NCI-H2029 (cell line): ENCODE data around the gene DPF3.

Experiments used
- DNase-seq: peaks from one replicate; lab custom pipeline; 2025; lab: John Stamatoyannopoulos, UW

Gene DPF3

GRCh38 chr14:72741826-72742117, 152.1 kb downstream of the DPF3 start:
- no peak for DNase-seq

DNA sequence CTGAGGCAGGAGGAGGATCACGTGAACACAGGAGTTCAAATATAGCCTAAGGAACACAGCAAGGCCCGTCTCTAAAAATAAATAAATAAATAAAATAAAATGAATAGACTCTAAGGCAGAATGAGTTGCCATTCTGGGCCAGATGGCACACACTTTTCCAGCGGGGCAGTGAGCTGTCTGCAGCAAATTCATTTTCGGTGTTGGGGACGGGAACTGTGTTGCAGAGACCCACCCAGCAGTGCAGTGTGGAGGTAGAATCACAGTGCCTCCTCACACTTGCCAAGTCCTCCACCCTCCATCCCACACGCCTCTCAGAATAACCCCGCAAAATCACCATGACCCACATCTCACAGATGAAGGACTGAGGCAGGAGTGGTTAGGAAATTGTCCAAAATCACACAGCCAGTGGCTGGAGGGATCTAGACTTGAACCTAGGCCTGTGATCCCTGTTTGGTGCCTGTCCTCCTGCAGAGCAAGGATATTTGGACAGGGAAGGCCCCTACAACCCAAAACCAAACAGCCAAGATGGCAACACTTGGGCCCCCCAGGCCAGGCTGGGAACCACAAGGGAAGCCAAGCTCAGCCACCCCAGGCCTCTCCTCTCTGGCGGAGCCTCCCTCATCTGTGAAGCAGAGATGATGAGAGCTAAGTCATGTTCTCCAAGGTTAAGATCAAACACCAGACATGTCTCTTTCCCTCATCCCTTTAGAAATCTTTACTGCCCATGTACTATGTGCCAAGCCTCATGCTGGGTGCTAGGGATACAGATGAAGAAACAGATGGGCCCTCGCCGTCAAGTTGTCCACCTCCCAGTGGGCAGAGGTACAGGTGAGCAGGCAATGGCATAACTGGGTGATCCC, 152.7 kb downstream of the DPF3 start:
- DNase-seq, result no peak

DNA sequence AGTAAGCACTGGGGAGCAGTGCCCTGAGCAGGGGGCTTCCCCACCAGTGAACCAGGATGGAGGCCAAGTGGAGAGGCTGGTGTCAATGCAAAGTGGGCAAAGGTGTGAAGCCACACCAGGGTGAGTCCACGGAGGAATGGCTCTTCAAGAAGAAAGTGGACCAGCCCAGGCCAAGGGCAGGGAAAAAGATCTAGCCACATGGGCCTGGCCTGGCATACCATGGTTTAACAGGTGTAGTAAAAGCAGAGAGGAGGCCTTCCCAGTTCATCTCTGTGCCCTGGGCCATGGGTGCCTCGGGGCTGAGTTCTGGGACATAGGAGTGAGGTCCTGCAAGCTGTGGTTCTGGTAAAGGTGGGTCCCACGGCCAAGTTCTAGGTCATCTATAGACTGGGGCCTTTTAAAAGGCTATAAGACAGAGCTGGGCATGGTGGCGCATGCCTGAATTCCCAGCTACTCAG, 153.4 kb downstream of the DPF3 start:
- DNase-seq, result no peak

- DNase-seq, result no peak
These were observed 154.2 kb downstream of the DPF3 start for GRCh38 chr14:72739446-72740405.

- DNase-seq, result no peak
These were observed 155.7 kb downstream of the DPF3 start for GRCh38 chr14:72738161-72738611.

DNA sequence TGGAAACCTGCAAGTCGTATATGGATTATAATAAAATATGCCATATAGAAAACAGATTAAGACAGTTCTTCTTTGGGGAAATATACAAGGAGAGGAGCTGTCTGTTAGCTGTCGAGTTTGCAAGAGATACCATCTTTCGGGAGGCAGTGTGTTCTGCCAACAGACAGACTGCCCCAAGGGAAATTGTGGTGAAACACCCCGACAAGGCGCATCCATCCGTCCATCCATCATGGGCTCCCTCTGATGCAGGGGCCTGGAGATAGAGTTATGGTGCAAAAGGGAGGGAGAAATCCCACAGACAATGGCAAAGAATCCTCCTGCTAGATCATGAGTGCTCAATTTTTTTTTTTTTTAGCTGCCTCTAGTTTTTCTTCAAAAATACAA, 156.3 kb downstream of the DPF3 start:
- no peak for DNase-seq

DNA sequence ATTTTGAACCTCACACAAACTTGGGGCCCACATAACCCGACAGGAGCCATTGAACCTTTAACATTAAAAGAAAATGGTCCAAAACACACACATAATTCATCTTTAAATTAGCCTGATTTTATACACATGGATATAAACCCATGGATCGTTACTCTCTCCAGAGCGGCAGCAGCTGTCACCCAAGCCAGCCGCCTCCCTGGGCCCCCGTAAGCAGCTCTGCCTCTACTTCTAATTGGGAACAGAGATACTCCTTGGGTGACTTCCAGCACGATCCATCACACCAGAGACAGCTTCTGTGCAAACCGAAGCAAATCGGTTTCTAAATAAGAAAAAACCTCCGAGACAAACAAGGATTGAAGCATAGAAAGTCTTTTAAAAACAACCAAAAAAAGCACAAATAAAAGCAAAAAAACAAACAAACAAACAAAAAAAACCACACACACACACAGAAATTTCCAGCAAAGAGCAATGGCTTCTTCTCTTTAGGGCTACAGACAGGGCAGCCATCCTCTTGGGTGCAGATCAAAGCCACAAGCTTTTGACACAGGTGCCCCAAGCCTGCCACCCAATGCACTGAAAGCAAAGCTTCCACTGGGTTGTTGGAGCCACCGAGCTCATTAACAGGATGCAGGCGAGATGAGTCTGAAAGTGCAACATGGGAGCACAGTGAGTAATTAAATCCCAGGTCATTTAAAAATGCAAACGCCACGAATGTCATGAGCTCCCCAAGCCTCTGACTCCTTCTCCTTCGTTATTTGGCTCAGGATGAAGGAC, 156.9 kb downstream of the DPF3 start:
- DNase-seq, result no peak

GRCh38 chr14:72736308-72736707, 157.6 kb downstream of the DPF3 start:
- no peak for DNase-seq

GRCh38 chr14:72732022-72732780, 161.7 kb downstream of the DPF3 start:
- DNase-seq, result no peak

- no peak for DNase-seq
These were observed 162.5 kb downstream of the DPF3 start for GRCh38 chr14:72731252-72732020.

DNA sequence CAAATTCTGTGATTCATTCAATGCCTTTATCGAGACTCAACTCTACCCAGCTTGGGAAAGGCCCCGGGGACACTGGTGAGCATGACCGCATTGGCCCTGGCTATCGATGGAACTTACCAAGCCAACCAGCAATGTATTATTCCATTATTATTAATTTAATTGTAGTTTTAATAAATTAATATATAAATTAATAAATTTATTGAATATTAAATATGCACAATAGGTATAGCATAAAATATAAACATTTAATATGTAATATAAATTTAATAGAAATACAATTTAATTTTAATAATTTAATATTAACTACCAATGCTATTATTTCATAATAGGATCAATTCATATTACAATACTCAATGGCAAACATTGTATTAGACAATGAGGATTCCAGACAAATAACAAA, 163.4 kb downstream of the DPF3 start:
- no peak for DNase-seq

GRCh38 chr14:72726444-72726843, 167.5 kb downstream of the DPF3 start:
- no peak for DNase-seq

- no peak for DNase-seq
These were observed 169.9 kb downstream of the DPF3 start for GRCh38 chr14:72723858-72724530.

DNA sequence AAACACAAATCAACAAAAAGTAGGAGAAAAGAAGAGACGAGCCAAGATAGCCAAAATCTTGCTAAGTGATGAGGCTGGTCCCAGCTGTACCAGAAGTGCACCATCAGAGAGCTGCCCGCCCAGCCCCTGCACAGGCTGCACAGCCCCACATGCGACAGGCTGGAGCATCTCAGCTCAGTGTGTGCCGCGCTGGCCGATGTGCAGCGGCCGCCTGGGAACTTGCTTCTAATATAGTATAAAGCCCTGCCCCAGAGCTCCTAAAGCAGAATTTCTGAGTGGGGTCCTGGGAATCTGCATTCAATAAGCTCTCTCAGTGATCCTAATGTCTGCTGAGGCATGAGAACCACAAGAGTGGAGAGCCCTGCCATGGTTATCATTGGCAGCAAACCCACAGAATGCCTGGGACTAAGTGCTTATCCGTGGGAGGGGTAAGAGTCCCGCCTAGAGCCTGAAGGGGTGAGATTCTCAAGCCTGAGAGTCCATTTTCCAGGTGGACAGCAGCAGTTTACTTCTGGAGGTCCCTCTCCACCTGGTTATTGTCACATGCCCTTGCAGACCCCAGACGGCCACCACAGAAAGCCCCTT, 171.6 kb downstream of the DPF3 start:
- DNase-seq, result no peak

GRCh38 chr14:72721083-72721482, 172.8 kb downstream of the DPF3 start:
- DNase-seq, result no peak

DNA sequence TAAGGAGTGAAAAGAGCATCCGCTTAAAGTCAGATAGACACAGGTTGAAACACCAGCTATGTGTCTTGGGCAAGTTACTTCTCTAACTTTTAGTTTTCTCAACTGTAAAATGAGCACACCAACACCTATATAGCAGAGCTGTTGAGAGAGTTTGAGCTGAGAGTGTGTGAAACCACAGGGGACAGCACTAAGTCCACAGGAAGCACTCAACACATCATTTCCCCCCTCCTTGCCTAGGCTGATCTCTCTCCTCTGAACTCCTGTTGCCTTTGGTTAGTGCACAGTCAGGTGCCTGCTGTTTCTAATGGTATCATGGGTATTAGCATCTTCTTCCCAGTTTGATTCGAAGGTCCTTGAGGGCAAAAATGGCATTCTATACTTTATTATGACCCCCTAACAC, 176.7 kb downstream of the DPF3 start:
- DNase-seq, result no peak

DNA sequence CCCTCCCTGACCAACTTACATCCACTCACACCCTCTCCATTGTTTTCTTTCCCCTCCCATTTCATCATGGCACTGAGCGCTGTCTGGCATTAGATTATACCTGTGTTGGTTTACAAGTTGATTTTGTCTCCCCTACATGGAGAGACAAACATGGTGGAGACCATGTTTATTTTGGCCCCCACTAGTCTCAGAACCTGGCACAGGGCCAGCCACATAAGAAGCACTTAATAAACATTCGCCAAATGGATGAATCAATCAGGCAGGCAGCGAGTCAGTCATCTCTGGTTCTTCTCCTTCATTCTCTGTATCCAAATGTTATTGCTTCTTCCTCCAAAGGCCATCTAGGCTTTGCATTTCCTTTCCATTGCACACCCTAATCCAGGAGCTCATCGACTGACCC, 177.4 kb downstream of the DPF3 start:
- DNase-seq, result no peak

DNA sequence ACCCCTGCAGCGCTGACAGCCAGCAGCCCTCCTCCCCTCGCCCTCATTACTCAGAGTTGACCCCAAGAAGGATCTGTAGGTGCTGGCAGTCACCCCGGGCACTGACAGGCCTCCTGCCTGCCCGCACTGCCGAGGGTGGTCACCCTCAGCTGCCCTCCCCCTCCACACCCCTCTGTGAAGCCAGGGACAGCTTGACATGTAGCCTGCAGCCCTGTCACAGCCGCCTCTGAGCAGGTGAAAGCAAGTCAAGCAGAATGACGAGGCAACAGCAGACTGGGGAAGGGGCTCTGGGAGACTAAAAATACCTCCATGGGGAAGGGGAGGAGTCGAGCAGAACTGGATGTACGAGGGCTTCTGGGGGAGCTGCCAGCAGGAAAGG, 178.1 kb downstream of the DPF3 start:
- DNase-seq, result no peak

- DNase-seq, result no peak
These were observed 178.6 kb downstream of the DPF3 start for GRCh38 chr14:72715215-72715849.
